NK-92 (cell line): ENCODE data around the gene GALNT17.

Source experiments
- DNase-seq: peaks from one replicate; lab custom pipeline; 2025; ENCODE audit not compliant: unreplicated experiment; lab: John Stamatoyannopoulos, UW

Gene GALNT17

DNA sequence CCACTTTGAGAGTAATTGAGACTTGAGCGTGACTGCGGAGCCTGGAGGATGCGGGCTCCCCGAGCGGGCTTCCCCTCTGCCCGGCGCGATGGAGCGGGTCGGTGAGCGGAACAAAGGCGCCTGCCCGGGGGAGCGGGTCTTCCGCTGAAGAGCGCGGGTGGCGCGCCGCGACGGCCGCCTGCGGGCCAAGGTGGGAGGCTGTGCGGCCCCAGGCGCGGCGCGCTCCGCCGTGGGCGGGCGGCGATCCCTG lies at the start of gene GALNT17:
TSS of gene GALNT17 (plus strand) at position 18 of the 250 bp plus-strand sequence.
- DNase-seq: no peak

DNA sequence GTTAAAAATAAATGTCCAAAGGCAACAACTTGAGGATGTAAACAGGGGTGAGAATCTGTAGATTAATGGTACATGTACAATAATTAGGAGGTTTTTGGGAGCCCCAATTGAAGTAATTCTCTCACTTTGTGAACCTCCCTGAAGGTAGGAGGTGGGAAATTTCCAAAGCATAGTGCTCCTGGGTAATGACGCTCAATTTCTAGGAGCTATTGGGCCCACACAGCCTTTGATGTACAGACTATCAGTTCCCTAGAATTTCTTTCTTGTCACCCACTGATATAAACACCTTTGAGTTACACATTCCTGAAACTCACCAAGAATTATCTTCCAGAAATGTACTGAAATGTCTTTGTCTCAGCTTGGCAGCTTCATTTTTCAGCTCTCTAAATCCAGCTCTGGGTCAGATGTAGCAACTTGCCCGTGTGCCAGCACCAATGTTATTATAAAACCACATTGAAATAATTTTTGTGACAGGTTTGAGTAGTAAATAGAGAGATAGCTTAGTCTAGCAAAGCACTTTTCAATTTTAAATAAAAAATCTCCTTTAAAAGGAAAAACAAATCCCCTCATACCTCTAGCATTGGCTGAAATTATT lies 36.6 kb upstream of the GALNT17 start:
- DNase-seq: no peak

DNA sequence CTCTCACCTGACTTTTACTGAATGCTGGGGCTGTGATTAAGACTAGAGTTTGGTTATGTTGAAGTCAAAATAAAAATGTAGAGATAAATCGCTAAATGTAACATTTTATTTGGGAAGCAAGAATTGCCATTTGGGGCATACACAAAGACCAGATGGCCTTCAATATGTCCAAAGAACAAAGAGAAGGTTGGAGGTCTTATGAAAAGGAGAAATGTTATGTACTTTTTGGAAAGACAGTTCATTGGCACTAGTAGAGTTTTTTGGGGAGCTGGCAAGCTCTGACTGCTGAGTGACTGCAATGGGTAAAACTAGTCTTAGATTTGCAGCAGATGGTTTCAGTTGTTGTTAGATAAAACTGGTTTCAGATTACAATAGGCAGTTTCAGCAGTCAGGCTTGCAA lies 35.6 kb upstream of the GALNT17 start:
- DNase-seq: no peak

DNA sequence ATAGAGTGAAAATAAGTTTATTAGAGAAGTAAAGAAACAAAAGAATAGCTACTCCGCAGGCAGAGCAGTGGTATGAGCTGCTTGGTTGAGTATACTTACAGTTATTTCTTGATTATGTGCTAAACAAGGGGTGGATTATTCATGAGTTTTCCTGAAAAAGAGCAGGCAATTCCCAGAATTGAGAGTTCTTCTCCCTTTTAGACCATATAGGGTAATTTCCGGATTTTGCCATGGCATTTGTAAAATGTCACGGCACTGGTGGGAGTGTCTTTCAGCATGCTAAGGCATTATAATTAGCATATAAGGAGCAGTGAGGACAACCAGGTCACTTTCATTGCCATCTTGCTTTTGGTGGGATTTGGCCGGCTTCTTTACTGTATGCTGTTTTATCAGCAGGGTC lies 25.7 kb upstream of the GALNT17 start:
- no peak for DNase-seq

DNA sequence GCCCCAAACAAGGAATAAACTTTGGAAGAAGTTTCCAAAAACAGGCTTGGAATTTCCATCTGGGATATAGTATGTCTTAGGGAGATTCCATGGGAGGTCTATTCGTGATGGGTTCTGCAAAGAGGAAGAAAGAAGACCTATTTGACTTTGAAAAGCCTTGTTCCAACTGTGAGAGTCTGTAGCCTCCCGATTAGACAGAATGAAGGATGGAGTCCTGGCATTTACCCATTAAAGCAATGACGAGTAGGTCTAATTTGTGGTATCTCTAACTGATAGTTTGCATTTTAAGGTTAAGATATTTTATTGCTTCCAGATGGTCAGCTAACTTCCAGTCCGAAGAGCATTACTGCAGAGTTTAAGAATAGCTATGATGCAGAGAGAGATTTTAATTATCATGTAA lies 19.5 kb upstream of the GALNT17 start:
- no peak for DNase-seq

DNA sequence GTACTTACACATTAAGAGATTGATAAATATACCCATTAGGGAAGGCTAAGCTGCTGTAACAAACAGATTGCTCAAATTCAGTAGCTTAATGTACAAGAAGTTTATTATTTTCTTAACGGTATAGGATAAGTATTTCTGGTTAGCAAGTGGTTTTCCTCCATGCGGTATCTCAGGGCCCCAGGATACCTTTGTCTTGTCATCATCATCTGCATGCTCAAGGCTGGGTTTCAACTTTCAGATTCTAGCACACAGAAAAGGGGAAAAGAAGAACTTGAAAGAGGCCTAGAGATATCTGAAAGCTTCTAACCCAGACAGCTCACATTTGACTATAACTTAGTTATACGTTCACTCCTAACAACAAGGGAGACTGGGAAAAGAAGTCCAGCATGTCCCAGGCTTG lies 11.8 kb upstream of the GALNT17 start:
- no peak for DNase-seq

DNA sequence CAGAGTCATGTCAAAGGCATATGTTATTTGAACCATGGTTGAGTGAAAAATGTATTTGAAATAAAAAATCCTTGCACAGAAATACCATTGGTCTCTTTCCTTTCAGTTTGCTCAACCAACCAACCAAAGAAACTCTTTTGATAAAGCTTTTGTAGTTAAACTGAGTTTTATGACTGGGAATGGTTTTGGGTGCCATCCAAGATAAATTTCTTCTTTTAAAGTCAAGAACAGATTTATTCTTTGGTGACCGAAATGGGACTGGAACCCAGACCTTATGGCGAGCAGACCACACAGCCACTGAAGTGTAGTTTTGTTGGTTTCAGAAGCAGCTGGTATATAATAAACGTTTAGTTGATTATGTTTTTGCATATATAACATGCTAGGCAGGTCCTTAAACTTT lies 2.8 kb upstream of the GALNT17 start:
- no peak for DNase-seq

DNA sequence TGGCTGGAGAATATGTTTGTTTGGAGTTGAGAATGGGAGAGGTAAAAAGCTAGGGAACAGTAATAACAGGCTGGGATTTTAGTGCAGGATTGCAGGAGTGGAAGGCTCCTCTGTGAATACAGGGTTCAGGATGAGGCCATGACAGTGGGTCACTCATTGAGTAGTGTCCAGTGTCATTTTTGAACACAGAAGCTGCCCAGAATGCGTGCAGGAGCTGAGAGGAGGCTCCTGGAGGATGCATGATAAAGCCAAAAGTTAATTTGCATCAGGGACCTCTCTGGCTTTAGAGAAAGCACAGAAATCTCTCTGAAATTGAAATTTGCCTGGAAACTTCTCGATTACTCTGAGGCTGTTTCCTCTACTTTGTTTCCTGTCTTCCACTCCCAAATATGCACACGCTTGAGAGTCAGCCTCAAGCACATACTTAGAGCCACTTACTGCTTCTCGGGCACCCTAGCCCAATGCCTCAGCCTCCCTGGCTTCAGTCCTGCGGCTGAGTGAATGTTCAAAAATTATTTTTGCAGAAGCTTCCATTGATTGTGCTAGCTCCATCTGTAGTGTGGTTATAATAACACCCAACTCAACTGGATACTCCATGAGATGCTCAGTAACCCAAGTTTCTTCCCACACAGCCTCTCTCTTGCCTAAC lies 1.8 kb upstream of the GALNT17 start:
- no peak for DNase-seq

DNA sequence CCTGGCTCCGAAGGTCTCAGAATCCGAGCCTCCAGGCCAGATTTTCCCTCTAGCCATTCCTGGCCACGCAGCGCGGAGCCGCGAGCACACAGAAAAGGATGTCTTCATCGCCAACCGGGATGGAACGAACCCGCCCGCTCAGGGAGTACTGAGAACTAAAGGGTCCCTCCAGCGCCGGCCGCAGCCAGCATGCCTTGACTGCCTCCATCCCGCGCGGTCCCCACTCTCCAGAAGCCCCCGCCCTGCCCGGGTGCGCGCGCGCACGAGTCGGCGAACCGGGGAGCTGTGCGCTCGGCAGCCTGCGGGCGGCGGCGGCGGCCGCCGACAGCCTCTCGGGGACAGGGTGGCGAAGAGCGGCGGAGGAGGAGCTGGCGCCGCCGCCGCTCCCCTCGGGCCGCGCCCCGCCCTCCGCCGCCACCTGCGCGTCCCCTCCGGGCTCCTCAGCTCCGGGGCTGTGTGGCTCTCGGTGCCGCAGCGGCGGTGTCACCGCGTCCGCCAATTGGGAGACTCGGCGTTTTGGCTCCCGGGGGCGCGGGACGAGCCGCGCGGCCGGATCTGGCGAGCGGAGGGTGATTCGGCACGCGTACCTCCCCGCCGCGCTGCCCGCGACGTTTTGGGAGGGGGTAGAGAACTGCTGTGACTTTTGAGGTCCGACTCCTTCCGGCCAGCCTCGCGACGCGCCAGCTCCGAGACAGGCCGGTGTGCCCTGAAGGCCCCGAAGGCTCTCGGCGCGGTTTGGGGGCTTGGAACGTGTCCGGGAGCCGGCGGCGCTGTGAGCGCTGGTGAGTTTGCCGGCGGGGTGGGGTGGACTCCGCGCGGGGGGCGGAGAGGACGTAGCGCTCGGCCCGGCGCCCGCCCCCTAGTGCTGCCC lies 453 bp upstream of the GALNT17 start:
- DNase-seq: no peak

DNA sequence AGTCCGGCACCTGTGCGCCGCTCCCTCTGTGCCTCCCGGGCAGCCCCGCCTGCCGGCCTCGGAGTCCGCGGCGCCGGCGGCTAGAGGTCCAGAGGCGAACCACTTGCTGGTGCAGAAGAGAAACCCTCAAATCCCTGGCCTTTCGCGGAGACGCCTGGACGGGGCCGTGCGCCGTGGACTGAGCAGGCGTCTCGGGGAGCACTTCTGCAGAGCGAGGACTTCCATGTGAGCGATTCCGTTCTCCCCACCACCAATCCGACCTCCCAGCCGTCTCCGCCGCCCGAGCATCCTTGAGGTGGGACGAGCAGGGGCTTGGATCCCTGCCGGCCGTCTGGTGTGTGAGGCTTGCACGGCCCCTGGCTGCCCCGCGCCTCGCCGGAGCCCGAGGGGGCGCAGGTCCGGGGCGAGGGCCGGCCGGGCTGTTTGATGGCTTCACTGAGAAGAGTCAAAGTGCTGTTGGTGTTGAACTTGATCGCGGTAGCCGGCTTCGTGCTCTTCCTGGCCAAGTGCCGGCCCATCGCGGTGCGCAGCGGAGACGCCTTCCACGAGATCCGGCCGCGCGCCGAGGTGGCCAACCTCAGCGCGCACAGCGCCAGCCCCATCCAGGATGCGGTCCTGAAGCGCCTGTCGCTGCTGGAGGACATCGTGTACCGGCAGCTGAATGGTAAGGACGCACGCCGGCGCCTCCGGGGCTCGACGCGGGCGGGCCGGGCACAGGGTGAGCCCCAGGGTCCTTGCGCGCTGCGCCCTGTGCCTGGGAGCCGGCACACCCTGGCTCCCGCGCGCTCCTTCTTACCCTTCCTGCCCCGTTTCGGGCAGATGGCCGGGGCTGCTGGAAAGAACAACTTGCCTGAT lies 660 bp downstream of the GALNT17 start:
- DNase-seq: no peak

DNA sequence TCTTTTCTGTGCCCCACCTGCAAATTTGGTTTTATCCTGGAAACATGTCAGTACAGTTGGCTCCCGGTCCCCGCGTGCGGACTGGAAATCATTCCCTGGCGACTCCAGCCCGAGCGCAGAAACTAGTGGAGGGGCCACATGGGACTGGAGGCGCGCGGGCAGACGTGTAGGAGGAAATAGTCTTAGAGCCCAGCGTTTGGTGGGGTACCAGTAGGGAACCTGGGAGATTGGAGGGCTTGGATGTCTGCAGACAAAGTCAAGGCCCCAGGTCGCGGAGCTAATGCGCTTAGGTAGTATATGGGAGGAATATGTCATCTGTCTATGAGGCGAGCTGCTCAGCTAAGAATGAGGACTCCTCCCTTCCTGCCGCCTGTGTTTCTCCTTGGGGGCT lies 1.3 kb downstream of the GALNT17 start:
- no peak for DNase-seq

DNA sequence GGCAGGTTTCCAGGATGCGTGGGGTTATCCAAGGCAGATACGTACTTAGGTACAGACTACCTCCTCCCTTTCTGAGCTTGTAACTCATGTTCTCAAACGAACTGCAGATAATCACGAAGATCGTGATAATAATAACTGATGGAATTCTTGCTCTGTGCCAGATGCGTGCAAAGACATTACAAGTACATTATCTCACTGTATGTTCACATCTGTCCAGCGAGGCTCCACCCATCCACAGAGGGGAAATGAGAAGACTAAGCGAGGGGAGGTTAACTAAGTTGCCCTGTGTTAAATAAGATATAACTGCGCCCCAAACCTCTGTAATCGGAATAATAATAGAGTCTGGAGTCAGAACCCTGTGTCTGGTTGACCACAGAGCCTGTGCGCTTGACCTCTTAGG lies 1.9 kb downstream of the GALNT17 start:
- DNase-seq: no peak

DNA sequence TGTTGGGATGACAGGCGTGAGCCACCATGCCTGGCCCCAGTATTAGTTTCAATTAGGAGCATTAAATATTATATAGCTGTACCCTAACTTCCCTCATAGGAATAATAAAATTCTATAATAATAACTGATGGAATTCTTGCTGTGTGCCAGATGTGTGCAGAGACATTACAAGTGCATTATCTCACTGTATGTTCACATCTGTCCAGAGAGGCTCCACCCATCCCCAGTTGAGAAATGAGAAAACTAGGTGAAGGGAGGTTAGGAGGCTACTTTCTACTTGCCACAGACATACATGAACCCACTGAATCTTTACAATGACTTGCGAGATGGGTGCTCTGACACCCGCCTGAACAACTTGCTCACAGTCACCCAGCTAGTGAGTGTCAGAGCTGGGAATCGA lies 3.2 kb downstream of the GALNT17 start:
- no peak for DNase-seq

DNA sequence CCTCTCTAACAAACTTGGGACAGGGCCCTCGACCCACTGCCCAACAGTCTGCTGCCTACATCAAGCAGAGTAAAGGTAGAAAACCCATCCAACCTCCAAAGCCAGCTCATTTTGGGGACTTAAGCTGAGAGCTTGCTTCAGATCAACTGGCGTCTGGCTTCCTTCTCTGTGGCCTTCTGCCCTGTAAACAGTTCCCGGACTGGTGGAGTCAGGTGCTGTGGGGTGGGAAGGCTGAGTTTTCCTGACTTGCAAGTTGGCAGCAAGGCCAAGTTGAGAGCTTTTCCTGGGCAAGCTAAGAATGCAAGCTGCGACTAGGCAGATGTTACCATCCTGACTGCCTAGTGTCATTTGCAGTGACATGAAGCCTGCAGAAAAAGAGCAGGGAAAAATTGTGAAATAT lies 3.7 kb downstream of the GALNT17 start:
- no peak for DNase-seq

DNA sequence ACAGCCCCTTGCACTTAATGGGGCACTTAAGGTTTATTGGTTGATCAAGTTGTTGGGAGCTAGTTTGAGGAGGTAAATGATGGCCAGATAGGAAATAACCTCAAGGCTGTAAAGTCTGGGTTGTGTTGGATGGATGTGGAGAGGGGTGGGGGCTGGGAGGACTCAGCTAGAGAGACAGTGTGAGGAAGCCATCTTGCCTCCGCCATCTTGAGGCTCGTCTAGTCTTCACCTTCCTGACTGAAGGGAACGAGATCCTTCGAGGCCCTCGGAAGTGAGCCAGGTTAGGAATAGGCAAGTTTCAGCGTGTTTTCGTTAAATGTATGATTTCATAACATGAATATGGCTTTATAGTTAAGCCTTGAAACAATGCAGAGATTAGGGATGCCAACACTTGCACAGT lies 5.5 kb downstream of the GALNT17 start:
- DNase-seq: no peak

DNA sequence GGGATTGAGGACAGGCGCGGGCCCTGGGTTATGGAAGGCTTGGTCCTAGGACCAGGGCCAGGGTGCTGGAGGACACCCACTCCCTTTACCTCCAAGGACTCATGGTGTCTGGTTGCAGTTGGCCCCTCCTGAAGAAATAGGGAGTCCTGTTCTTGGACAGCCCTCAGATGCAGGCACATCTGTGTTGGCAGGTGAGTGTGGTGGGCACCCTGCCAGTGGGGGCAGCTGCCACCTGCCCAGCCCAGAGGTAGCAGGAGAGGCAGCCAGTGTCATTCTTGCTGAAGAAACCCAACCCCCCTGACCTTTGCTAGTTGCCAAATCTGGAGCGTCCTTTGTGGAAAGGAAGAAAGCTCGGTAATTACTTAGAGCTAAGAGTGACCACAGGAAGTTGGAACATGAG lies 8.3 kb downstream of the GALNT17 start:
- DNase-seq: no peak

DNA sequence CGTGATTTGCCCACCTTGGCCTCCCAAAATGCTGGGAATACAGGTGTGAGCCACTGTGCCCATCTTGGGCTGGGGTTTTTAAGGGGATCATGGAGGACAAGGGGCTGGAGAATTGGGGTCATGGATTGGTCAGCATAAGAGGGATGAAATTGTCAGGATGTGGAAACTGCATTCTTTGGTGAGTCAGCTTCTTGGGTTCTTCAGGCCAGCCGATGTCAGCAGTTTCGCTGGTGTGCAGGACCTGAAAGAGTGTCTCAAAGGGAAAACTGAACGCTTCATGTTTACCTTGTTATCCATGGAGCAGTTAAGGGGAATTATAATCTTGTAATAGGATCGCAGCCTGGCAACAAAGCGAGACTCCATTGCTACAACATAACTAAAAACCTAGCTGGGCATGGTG lies 13.0 kb downstream of the GALNT17 start:
- DNase-seq: no peak

DNA sequence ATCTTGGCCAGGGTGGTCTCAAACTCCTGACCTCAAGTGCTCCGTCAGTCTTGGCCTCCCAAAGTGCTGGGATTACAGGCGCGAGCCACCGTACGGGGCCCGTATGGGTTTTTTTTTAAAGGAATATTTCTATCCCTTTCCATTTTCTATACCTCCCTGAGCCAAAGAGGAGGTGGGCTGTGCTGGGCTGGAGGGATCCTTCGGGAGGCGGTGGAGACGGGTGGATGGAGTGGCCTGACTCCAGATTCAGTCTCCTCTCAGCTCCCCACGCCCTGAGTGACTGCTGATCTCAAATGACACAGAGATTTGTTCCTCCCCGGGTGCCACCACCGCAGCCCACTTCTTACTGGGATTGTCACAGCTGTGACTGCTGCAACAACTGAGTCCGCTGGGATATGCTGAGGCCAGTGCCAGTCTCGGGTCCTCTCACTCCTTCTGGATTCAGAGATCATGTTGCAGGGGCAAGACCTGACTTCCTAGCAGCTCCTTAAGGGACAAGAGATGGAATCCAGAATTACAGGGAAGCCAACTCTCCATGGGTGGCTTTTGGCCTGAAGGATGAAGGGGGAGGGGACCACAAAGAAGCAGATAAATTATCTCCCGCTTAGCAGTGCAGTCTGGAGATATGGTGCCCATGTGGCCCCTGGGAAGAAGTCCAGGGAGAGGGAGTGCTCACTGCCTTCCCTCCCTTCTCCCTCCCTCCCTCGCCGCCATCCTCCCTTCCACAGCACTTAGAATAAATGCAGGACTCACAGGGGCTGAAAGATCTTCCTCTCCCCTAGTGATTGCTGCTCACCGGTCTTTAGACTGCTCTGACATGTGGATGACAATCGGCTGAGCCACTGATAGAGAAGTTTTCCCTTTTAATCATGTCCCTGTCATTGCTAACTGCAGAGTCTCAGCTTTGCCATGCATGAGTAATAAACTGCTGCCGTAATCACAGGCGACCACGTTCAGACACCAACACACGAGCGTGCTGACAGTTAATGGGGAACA lies 14.3 kb downstream of the GALNT17 start:
- DNase-seq: no peak

DNA sequence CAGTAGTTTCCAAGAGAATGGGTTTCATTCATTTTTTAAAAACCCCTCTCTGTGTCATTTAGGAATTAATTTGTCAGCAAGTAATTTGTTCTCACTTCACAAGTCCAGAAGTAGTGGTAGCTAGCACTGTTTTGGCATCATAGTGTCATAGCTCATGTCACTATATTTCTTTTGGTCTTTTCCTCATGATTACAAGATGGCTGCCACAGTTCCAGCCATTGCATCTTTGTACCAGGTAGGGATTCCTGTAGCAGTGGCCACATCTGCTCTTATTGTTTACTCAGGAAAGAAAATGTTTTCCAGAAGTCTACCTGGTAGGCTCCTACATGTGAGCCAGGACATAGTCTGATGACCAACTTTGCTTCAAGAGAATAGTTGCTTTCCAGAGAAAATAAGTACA lies 16.2 kb downstream of the GALNT17 start:
- no peak for DNase-seq

DNA sequence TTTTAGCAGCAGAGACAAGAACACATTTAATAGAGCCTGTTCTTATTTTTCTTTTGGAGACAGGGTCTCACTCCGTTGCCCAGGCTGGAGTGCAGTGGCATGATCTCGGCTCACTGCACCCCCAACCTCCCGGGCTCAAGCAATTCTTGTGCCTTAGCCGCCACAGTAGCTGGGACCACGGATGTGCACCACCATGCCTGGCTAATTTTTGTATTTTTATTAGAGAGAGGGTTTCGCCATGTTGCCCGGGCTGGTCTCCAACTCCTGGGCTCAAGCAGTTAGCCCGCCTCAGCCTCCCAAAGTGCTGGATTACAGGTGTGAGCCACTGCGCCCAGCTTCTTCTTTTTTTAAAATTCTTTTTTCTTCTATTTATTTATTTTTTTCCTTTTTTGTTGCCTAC lies 23.3 kb downstream of the GALNT17 start:
- no peak for DNase-seq

DNA sequence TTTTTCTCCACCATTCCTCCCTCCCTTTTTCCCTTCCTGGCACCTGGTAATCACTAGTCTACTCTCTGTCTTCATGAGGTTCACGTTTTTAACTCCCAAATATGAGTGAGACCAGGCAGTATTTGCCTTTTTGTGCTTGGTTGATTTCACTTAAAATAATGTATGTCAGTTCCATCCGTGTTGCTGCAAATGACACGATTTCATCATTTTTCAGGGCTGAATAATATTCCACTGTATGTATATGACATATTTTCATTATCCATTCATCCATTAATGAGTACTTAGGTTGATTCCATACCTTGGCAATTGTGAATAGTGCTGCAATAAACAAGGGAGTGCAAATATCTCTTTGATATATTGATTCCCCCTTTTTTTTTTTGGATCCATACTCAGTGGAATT lies 25.8 kb downstream of the GALNT17 start:
- DNase-seq: no peak
